PC-3 (cell line): ENCODE results near the gene PRSS12. TPM values are rescaled to one million over a fixed set of nuclear protein-coding genes. Genes with fewer than 3 reads are reported as not detected.

Source experiments
- ATAC-seq: fragments of 200-7000 bp; cut with Tn5 transposase; 2 replicates; pipeline ENCODE4 v1.9.1; 2020; ENCODE audit warnings: mild to moderate bottlenecking, moderate library complexity
- BruUV-seq: library from RNA; stranded (reverse); fragments of 400-500 nt; replicated peaks from 2 replicates; lab custom pipeline; 2021; lab: Mats Ljungman, UMichigan
- CTCF ChIA-PET: fragments of 300-600 bp; sonication (Branson Sonifier 250); formaldehyde crosslinking; loops from one replicate; lab custom pipeline; 2022; ENCODE audit warnings: antibody characterized with exemption; lab: Charles Lee
- POLR2A ChIA-PET: fragments of 300-600 bp; sonication (Branson Sonifier 250); formaldehyde crosslinking; loops from one replicate; lab custom pipeline; 2022; ENCODE audit warnings: antibody characterized with exemption; ENCODE audit not compliant: unreplicated experiment; lab: Charles Lee
- DNase-seq: peaks from one replicate; pipeline ENCODE4 v3.0.0-alpha.2; 2015
- H2AFZ ChIP-seq: fragments of 300-600 bp; sonication (generic); 2 replicates; pipeline ENCODE4 v1.6.0; 2016; ENCODE audit warnings: antibody characterized with exemption, low read length
- H3F3A ChIP-seq: fragments of 300-600 bp; sonication (generic); one replicate; pipeline ENCODE4 v1.6.0; 2017; ENCODE audit warnings: antibody characterized with exemption, low read length, control low read depth, mild to moderate bottlenecking; ENCODE audit not compliant: unreplicated experiment
- H3K27ac ChIP-seq: fragments of 300-600 bp; sonication (generic); 2 replicates; pipeline ENCODE4 v1.5.1; 2016; ENCODE audit warnings: mild to moderate bottlenecking, low read length
- H3K27me3 ChIP-seq: fragments of 300-600 bp; sonication (generic); 2 replicates; pipeline ENCODE4 v1.6.1; 2016; ENCODE audit warnings: low read length, mixed read lengths
- H3K36me3 ChIP-seq: fragments of 300-600 bp; sonication (generic); 2 replicates; pipeline ENCODE4 v1.6.1; 2016; ENCODE audit warnings: low read depth, mixed run types, low read length, mixed read lengths
- H3K4me1 ChIP-seq: fragments of 300-600 bp; sonication (generic); 2 replicates; pipeline ENCODE4 v1.5.1; 2016; ENCODE audit warnings: low read length; ENCODE audit not compliant: insufficient read depth
- H3K4me2 ChIP-seq: fragments of 300-600 bp; sonication (generic); 2 replicates; pipeline ENCODE4 v1.6.0; 2016; ENCODE audit warnings: low read length
- H3K4me3 ChIP-seq: fragments of 300-600 bp; sonication (generic); 2 replicates; pipeline ENCODE4 v1.5.1; 2016; ENCODE audit warnings: mild to moderate bottlenecking, low read length, mixed read lengths
- H3K79me2 ChIP-seq: fragments of 300-600 bp; sonication (generic); 2 replicates; pipeline ENCODE4 v1.6.1; 2017; ENCODE audit warnings: low read length, mixed read lengths
- H3K9ac ChIP-seq: fragments of 300-600 bp; sonication (generic); 2 replicates; pipeline ENCODE4 v1.6.0; 2016; ENCODE audit warnings: mild to moderate bottlenecking, low read length
- H3K9me2 ChIP-seq: fragments of 300-600 bp; sonication (generic); replicated peaks from 2 replicates; pipeline ENCODE4 v1.6.1; 2016; ENCODE audit warnings: mixed run types, low read length, mixed read lengths
- H3K9me3 ChIP-seq: fragments of 300-600 bp; sonication (generic); 2 replicates; pipeline ENCODE4 v1.6.1; 2016; ENCODE audit warnings: low read length, mixed read lengths
- H4K20me1 ChIP-seq: fragments of 300-600 bp; sonication (generic); 2 replicates; pipeline ENCODE4 v1.6.1; 2016; ENCODE audit warnings: low read length, mixed read lengths
- EZH2 ChIP-seq: fragments of 300-600 bp; sonication (generic); IDR thresholded peaks from one replicate; pipeline ENCODE4 v1.6.1; 2017; ENCODE audit warnings: antibody characterized with exemption, mild to moderate bottlenecking, low read length; ENCODE audit not compliant: unreplicated experiment
- EZH2phosphoT487 ChIP-seq: fragments of 300-600 bp; sonication (generic); IDR thresholded peaks from 2 replicates; pipeline ENCODE4 v1.6.1; 2018; ENCODE audit warnings: mild to moderate bottlenecking, antibody characterized with exemption, low read length, borderline replicate concordance
- intact Hi-C: fragments of 100-400 bp; cut with micrococcal nuclease; formaldehyde crosslinking; loops from 2 replicates; pipeline ENCODE4 v1.9.0; 2023
- total RNA-seq: library from RNA; depleted of rRNA; stranded (reverse); fragments of >200 nt; gene quantifications from 2 replicates; pipeline ENCODE4 v1.2.3, GENCODE V29; 2014
- TF ChIP-seq, protein P1 (sequence below): fragments of 300-600 bp; sonication (generic); conservative IDR thresholded peaks from 2 replicates; pipeline ENCODE4 v1.5.1; 2017; ENCODE audit warnings: antibody characterized with exemption, low read depth, mild to moderate bottlenecking, low read length

PRSS12 gene
- total RNA-seq, 1 experiment from 2014 or later: 1.5 TPM

DNA sequence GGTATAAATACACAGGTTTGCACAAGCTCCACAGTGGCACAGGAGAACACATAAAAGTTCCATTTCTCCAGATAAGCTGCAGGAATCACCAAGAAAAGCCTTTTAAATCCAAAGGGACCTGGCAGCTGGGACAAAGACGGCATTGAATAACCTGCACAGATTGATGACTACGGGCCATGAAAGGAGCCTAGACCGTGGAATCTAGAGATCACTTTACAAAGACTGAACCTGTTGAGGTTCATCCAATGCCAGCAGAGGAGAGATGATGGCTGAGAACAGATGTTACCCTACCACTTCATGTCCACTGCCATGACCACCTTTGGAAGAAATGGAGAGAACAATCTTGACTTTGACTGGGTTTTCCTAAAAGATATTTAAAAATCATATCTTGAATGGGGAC is 88.7 kb downstream of the PRSS12 start:
- no peak overlapping the region for H3K4me3 ChIP-seq
- H3K36me3 ChIP-seq: no peaks in the 10 kb centered on the region
- H3K27ac ChIP-seq: no peak overlapping the region
- no peaks in the 10 kb centered on the region for H3K79me2 ChIP-seq
- H3K9me3 ChIP-seq: no peaks in the 10 kb centered on the region
- no peak overlapping the region for H3K4me2 ChIP-seq
- TF ChIP-seq, protein P1, sequence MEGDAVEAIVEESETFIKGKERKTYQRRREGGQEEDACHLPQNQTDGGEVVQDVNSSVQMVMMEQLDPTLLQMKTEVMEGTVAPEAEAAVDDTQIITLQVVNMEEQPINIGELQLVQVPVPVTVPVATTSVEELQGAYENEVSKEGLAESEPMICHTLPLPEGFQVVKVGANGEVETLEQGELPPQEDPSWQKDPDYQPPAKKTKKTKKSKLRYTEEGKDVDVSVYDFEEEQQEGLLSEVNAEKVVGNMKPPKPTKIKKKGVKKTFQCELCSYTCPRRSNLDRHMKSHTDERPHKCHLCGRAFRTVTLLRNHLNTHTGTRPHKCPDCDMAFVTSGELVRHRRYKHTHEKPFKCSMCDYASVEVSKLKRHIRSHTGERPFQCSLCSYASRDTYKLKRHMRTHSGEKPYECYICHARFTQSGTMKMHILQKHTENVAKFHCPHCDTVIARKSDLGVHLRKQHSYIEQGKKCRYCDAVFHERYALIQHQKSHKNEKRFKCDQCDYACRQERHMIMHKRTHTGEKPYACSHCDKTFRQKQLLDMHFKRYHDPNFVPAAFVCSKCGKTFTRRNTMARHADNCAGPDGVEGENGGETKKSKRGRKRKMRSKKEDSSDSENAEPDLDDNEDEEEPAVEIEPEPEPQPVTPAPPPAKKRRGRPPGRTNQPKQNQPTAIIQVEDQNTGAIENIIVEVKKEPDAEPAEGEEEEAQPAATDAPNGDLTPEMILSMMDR: no peak
- TF ChIP-seq EZH2phosphoT487 (no peak), EZH2 (no peak)
- H4K20me1 ChIP-seq: no peaks in the 10 kb centered on the region
- ATAC-seq (no peak), DNase-seq (no peak)
- BruUV-seq: no TSS peak
- peaks cover 6% of the 10 kb centered on the region for H3K4me1 ChIP-seq
- POLR2A ChIA-PET: no interaction called here
- no peak overlapping the region for H2AFZ ChIP-seq
- no peak overlapping the region for H3K9ac ChIP-seq
- intact Hi-C loops: no loop called here
- H3K9me2 ChIP-seq: no peaks in the 10 kb centered on the region
- CTCF ChIA-PET: no interaction called here
- no peaks in the 10 kb centered on the region for H3K27me3 ChIP-seq
- H3F3A ChIP-seq: no peaks in the 10 kb centered on the region

DNA sequence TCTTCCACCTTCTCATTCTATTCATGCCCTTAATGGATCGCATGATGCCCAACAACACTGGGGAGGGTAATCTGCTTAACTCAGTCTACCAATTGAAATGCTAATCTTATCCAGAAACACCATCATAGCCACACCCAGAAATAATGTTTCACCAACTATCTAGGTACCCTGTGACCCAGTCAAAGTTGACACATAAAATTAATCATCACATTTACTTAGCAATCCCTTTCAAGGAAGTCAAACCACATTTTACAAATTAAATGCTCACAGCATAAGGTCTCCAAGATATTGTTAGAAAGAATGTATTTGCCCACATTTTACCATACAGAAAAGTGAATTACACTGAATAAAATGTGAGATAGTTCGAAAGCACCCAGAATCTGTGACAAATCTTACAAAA is 92.5 kb downstream of the PRSS12 start:
- no peak overlapping the region for H2AFZ ChIP-seq
- no peaks in the 10 kb centered on the region for H3F3A ChIP-seq
- H3K9ac ChIP-seq: no peak overlapping the region
- no peaks in the 10 kb centered on the region for H3K79me2 ChIP-seq
- no peak overlapping the region for H3K4me3 ChIP-seq
- no peaks in the 10 kb centered on the region for H3K36me3 ChIP-seq
- intact Hi-C loops: no loop called here
- TF ChIP-seq EZH2 (no peak), EZH2phosphoT487 (no peak)
- TF ChIP-seq, protein P1: no peak
- BruUV-seq: no TSS peak
- no peaks in the 10 kb centered on the region for H3K9me3 ChIP-seq
- no peaks in the 10 kb centered on the region for H3K9me2 ChIP-seq
- no peak overlapping the region for H3K4me2 ChIP-seq
- no peak overlapping the region for H3K27ac ChIP-seq
- ChIA-PET POLR2A (no interaction called here), CTCF (no interaction called here)
- no peaks in the 10 kb centered on the region for H4K20me1 ChIP-seq
- no peaks in the 10 kb centered on the region for H3K27me3 ChIP-seq
- DNase-seq (peak; percentile 22), ATAC-seq (peak; percentile 49)
- peaks cover 6% of the 10 kb centered on the region for H3K4me1 ChIP-seq

DNA sequence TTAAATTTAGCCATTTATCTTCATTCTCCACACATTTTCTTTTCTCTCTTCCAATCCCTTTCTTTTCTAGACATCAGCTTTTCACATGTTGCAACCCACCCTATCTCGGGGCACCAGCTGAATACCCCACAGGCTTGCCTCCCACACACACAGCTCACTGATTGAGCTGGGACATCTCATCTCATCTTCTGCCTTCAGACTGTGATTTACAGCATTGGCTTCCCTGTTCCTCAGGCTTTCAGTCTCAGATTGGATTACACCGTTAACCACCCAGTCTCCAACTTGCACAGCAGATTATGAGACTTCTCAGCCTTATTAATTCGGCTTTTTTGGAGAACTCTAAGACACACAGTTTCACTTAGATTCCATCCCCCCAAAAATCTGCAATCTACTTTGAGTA is 93.7 kb downstream of the PRSS12 start:
- H3K4me2 ChIP-seq: no peak overlapping the region
- H3K9ac ChIP-seq: no peak overlapping the region
- H3K4me1 ChIP-seq: peaks cover 6% of the 10 kb centered on the region
- no peak overlapping the region for H3K4me3 ChIP-seq
- no peak for TF ChIP-seq EZH2phosphoT487
- TF ChIP-seq, protein P1: no peak
- TF ChIP-seq EZH2: no peak
- no peak overlapping the region for H3K27ac ChIP-seq
- no peaks in the 10 kb centered on the region for H3K9me2 ChIP-seq
- H3K79me2 ChIP-seq: no peaks in the 10 kb centered on the region
- H3K27me3 ChIP-seq: no peaks in the 10 kb centered on the region
- H3F3A ChIP-seq: no peaks in the 10 kb centered on the region
- POLR2A ChIA-PET: no interaction called here
- ATAC-seq (no peak), DNase-seq (no peak)
- no peaks in the 10 kb centered on the region for H3K36me3 ChIP-seq
- H2AFZ ChIP-seq: no peak overlapping the region
- no peaks in the 10 kb centered on the region for H3K9me3 ChIP-seq
- no peaks in the 10 kb centered on the region for H4K20me1 ChIP-seq
- CTCF ChIA-PET: no interaction called here
- BruUV-seq: no TSS peak
- intact Hi-C loops: no loop called here
